ENCODE data around the gene SERINC3. TPM values are rescaled to one million over a fixed set of nuclear protein-coding genes. Genes with fewer than 3 reads are reported as not detected.
A peak's percentile ranks its signal among the peaks of the same experiment; 100 is the strongest.

Gene SERINC3
- total and polyA plus RNA-seq, 10 of the 15 experiments (the other 5 are each of a cell fraction or from before 2014, with no cell fraction given) = 24.5 to 96.8 (median 38.8) TPM

DNA sequence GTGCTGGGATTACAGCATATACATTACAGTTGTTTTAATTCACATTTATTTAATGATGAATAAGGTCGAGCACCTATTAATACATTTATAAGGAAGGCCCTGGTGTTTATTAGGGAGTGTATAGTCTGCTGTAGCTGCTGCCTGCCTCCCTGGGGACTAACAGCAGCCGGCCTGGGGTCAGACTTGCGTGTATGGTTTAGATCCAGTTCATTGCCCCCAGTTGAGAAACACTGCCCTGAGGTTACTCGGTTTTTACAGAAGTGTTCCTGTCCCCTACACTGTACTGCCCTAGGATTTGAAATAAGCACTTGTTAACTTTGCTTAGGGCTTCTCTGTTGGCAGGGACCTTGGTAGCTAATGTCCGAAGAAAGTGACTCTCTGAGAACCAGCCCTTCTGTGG is 42.2 kb downstream of the SERINC3 start:
- peaks cover 15% of the 10 kb centered on the region for H3K79me2 ChIP-seq (ENCODE audit: control insufficient read depth, insufficient read depth, low read length)
- ChIA-PET CTCF (interaction anchor here (0.7 to 1.5 kb wide), 3 partner anchors 12 to 263 kb away, joined by 3 to 4 read pairs (median 4); no protein-coding TSS in a partner anchor), RAD21 (ENCODE audit: unreplicated experiment) (no interaction called here), POLR2A (interaction anchor here (1.3 kb wide), 1 partner anchor 26 kb away, joined by 3 read pairs; no protein-coding TSS in a partner anchor), SMC1A (ENCODE audit: uncharacterized antibody, unreplicated experiment) (no interaction called here)
- FAIRE-seq (no peak), ATAC-seq (peak; percentile 52), DNase-seq (ENCODE audit: low read depth, low spot score) (no peak)
- H3K4me2 ChIP-seq (ENCODE audit: control insufficient read depth, insufficient read depth) = no peak overlapping the region; the same call in 1 of the 2 replicates
- H2AFZ ChIP-seq (ENCODE audit: control insufficient read depth, low read depth, low read length) = no peak overlapping the region
- no TSS peak for BruUV-seq (replicated peaks)
- in situ Hi-C loops (cut with MboI) = no loop called here
- no peak overlapping the region for H3K27ac ChIP-seq (ENCODE audit: control insufficient read depth, insufficient read depth)
- intact Hi-C loops (cut with micrococcal nuclease; ENCODE audit: unreplicated experiment) = loop anchor here (5.0 kb wide), 2 partner anchors 108 to 133 kb away; no protein-coding TSS in a partner anchor
- no peaks in the 10 kb centered on the region; the same call in 1 of the 2 replicates for H3K4me1 ChIP-seq (ENCODE audit: control insufficient read depth, insufficient read depth, low read length)
- no peaks in the 10 kb centered on the region for H3K27me3 ChIP-seq (replicated peaks in 1 of 2; ENCODE audit: control insufficient read depth in 2 of 2, insufficient read depth in 2 of 2, low read length in 1 of 2)
- no peak overlapping the region for H3K9ac ChIP-seq (ENCODE audit: control insufficient read depth, insufficient read depth, low read length)
- no peak overlapping the region for H3K4me3 ChIP-seq
- peaks cover 0 to 6% of the 10 kb centered on the region in 2 experiments; a peak in 3 of 4 replicates for H3K36me3 ChIP-seq (ENCODE audit: control insufficient read depth in 2 of 2, insufficient read depth in 2 of 2, low read length in 1 of 2)
- 13% methylated on average over 5 of the region's 5 CpGs for WGBS (ENCODE audit: insufficient coverage, insufficient replicate concordance, low lambda C conversion rate, missing lambda C conversion rate)
- H4K20me1 ChIP-seq (ENCODE audit: control insufficient read depth, insufficient read depth) = no peaks in the 10 kb centered on the region
- no peaks in the 10 kb centered on the region for H3K9me3 ChIP-seq (replicated peaks; ENCODE audit: control insufficient read depth, insufficient read depth, low read length)
- TF ChIP-seq TCF12 (IDR thresholded peaks at IDR 0.05; ENCODE audit: low read depth, low read length) = 0 out of 2 replicates have a peak, but pooled peaks have one; percentile 11
- TF ChIP-seq MTA2 (IDR thresholded peaks at IDR 0.05; ENCODE audit: low read depth) = no peak
- TF ChIP-seq, protein P1, sequence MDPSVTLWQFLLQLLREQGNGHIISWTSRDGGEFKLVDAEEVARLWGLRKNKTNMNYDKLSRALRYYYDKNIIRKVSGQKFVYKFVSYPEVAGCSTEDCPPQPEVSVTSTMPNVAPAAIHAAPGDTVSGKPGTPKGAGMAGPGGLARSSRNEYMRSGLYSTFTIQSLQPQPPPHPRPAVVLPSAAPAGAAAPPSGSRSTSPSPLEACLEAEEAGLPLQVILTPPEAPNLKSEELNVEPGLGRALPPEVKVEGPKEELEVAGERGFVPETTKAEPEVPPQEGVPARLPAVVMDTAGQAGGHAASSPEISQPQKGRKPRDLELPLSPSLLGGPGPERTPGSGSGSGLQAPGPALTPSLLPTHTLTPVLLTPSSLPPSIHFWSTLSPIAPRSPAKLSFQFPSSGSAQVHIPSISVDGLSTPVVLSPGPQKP (IDR thresholded peaks at IDR 0.05; ENCODE audit: low read depth, low read length) = no peak
- TF ChIP-seq RUNX3 (IDR thresholded peaks at IDR 0.05; ENCODE audit: low read length) = peak; percentile 59
- no peak for TF ChIP-seq EP300 (IDR thresholded peaks at IDR 0.05; ENCODE audit: borderline replicate concordance in 1 of 2, control insufficient read depth in 1 of 2, low read depth in 2 of 2, low read length in 2 of 2)
- TF ChIP-seq CHD4 (IDR thresholded peaks at IDR 0.05) = no peak
- TF ChIP-seq IKZF1 (conservative IDR thresholded peaks at IDR 0.05) = 0 out of 2 replicates have a peak, but pooled peaks have one; percentile 12
- no peak for TF ChIP-seq POU2F2 (IDR thresholded peaks at IDR 0.05; ENCODE audit: borderline replicate concordance, low read depth, low read length)
- TF ChIP-seq SPI1 (IDR thresholded peaks at IDR 0.05; ENCODE audit: borderline replicate concordance, insufficient read depth, low read depth, low read length) = peak; percentile 13; the same call in 1 of the 2 replicates
- TF ChIP-seq HDAC6 (IDR thresholded peaks at IDR 0.05; ENCODE audit: unreplicated experiment) = no peak
- TF ChIP-seq SKIL (IDR thresholded peaks at IDR 0.05; ENCODE audit: low read depth, poor library complexity, severe bottlenecking) = peak; percentile 43
- no peak for TF ChIP-seq HDGF (IDR thresholded peaks at IDR 0.05)
- TF ChIP-seq NBN (IDR thresholded peaks at IDR 0.05) = no peak
- no peak for TF ChIP-seq TAF1 (IDR thresholded peaks at IDR 0.05; ENCODE audit: borderline replicate concordance, low read depth, low read length)
- peak; percentile 58; the same call in 1 of the 2 replicates for TF ChIP-seq NR2F1 (conservative IDR thresholded peaks at IDR 0.05)
- TF ChIP-seq HSF1 (IDR thresholded peaks at IDR 0.05; ENCODE audit: low read depth, low read length) = no peak
- peak; percentile 85 for TF ChIP-seq MEF2B (IDR thresholded peaks at IDR 0.05; ENCODE audit: partially characterized antibody, poor library complexity, severe bottlenecking)
- 0 out of 2 replicates have a peak, but pooled peaks have one; percentile 20 for TF ChIP-seq DPF2 (IDR thresholded peaks at IDR 0.05)
- no peak for TF ChIP-seq ZBED1 (IDR thresholded peaks at IDR 0.05; ENCODE audit: borderline replicate concordance)
